Ovary (tissue), 9 donors: ENCODE data around the gene PALMD. TPM values are rescaled to one million over a fixed set of nuclear protein-coding genes. Genes with fewer than 3 reads are reported as not detected.

Experiments used
- DNase-seq, 5 donors: peaks; one replicate each; pipeline ENCODE4 v3.0.0-alpha.2; 2019 to 2020
- H3K27ac ChIP-seq, 2 donors: fragments of 200-600 bp; one replicate each; pipeline versions ENCODE4 v1.5.1 to v1.8.0; 2019 to 2022
- H3K27me3 ChIP-seq: fragments of 200-600 bp; one replicate; pipeline ENCODE4 v1.8.0; 2022
- H3K36me3 ChIP-seq: fragments of 200-600 bp; sonication (generic); one replicate; pipeline ENCODE4 v1.5.1; 2019
- H3K4me1 ChIP-seq: one replicate; pipeline ENCODE4 v1.8.1; 2013; ENCODE audit warnings: mild to moderate bottlenecking, moderate library complexity; ENCODE audit not compliant: insufficient read depth
- H3K4me3 ChIP-seq: fragments of 200-600 bp; sonication (generic); one replicate; pipeline ENCODE4 v1.5.1; 2017
- H3K9me3 ChIP-seq, 2 donors: fragments of 200-600 bp in 1 of 2; sonication (generic) in 1 of 2; one replicate each; pipeline versions ENCODE4 v1.5.1 to v1.8.1; 2013 to 2019; ENCODE audit warnings: mild to moderate bottlenecking in 1 of 2, moderate library complexity in 1 of 2
- CTCF ChIP-seq, 3 donors: fragments of 450-650 bp in 2 of 3; fragments of 200-600 bp in 1 of 3; IDR thresholded peaks; one replicate each; pipeline versions ENCODE4 v1.5.1 to v1.8.0; 2016 to 2022; ENCODE audit warnings: antibody characterized with exemption in 3 of 3, mild to moderate bottlenecking in 1 of 3
- EP300 ChIP-seq: sonication (generic); formaldehyde crosslinking; IDR thresholded peaks from one replicate; pipeline ENCODE4 v1.6.1; 2017; ENCODE audit warnings: antibody characterized with exemption
- POLR2A ChIP-seq: fragments of 450-650 bp; IDR thresholded peaks from one replicate; pipeline ENCODE4 v1.6.1; 2017; ENCODE audit warnings: antibody characterized with exemption, mild to moderate bottlenecking, moderate library complexity
- WGBS, 3 donors: extraction: QIAGEN DNeasy Blood & Tissue Kit in 1 of 3; methylation state at CpG; one replicate each; pipeline versions ENCODE4 v1.1.5 to v1.1.7; 2013 to 2017; 5-methylcytosine and 5-hydroxymethylcytosine counted together
- intact Hi-C, 4 donors: fragments of 100-400 bp; cut with DNase I; formaldehyde crosslinking; loops; one replicate each; pipeline versions ENCODE4 v1.11.0 to v1.15.1; 2022 to 2023
- polyA plus RNA-seq, 2 donors: library from polyadenylated mRNA; stranded (reverse); fragments of 200-250 nt in 1 of 2; fragments of 350-450 nt in 1 of 2; fragmentation: Illumina TruSeq in 1 of 2; extraction: RNeasy Lipid Tissue Mini Kit (QIAGEN cat#74804) in 1 of 2; gene quantifications; one replicate each; pipeline ENCODE4 v1.2.3, GENCODE V29; 2013 to 2014
- total RNA-seq, 7 donors: library from RNA; depleted of rRNA in 2 of 7; stranded (reverse); fragments of >200 nt in 2 of 7; fragmentation: NEBNext Ultra II Directional in 3 of 7; extraction: Animal tissue kit (Norgen Biotek cat#: 25700) in 3 of 7; gene quantifications; one replicate each; pipeline versions ENCODE4 v1.1.0 to v1.2.4, GENCODE V29; 2016 to 2023
- donor health status: DM: no; HTN: no; CAD: no; lungs with moderate emphysema.
- donor health status: DM: no; HTN: no; CAD: no.
- donor health status: Bipolar disorder and iron deficiency.
- donor health status: DM: yes; HTN: yes; CAD: no.
- donor health status: DM: no; HTN: no; CAD: no.
- donor health status: DM: yes; HTN: yes; CAD: no.

The PALMD gene
- total and polyA plus RNA-seq, 9 donors: 18.0 to 43.7 (median 30.2) TPM

GRCh38 chr1:99606306-99606705 is 39.6 kb upstream of the PALMD start:
- Histone ChIP-seq H3K4me1 (no peaks in the 10 kb centered on the region), H3K9me3 (no peaks in the 10 kb centered on the region), H3K27me3 (no peaks in the 10 kb centered on the region), H3K36me3 (no peaks in the 10 kb centered on the region), H3K4me3 (no peak overlapping the region), H3K27ac (no peak overlapping the region)
- DNase-seq: no peak
- intact Hi-C loops: no loop called here
- no peak for TF ChIP-seq CTCF (IDR thresholded peaks at IDR 0.05)
- TF ChIP-seq POLR2A: no peak
- TF ChIP-seq EP300: no peak
- WGBS, 3 donors: 93 to 95% (median 94%) methylated on average over 2 of the region's 2 CpGs

- no peak overlapping the region for H3K27ac ChIP-seq
- no peak for DNase-seq
- H3K4me1 ChIP-seq: no peaks in the 10 kb centered on the region
- no peaks in the 10 kb centered on the region for H3K27me3 ChIP-seq
- H3K9me3 ChIP-seq: no peaks in the 10 kb centered on the region
- H3K36me3 ChIP-seq: no peaks in the 10 kb centered on the region
- no peak overlapping the region for H3K4me3 ChIP-seq
- no peak for TF ChIP-seq POLR2A
- TF ChIP-seq EP300: no peak
- TF ChIP-seq CTCF (IDR thresholded peaks at IDR 0.05): no peak
- 97 to 98% (median 97%) methylated on average over 1 of the region's 1 CpG for WGBS, 3 donors
- intact Hi-C loops: no loop called here
These were observed 38.3 kb upstream of the PALMD start for GRCh38 chr1:99607590-99607989.

- no peaks in the 10 kb centered on the region for H3K9me3 ChIP-seq
- intact Hi-C loops: no loop called here
- H3K27me3 ChIP-seq: no peaks in the 10 kb centered on the region
- no peaks in the 10 kb centered on the region for H3K4me1 ChIP-seq
- no peak for DNase-seq
- WGBS, 3 donors: 90 to 96% (median 91%) methylated on average over 2 of the region's 2 CpGs
- TF ChIP-seq POLR2A: no peak
- no peak for TF ChIP-seq EP300
- no peak for TF ChIP-seq CTCF (IDR thresholded peaks at IDR 0.05)
- no peaks in the 10 kb centered on the region for H3K36me3 ChIP-seq
- H3K27ac ChIP-seq: no peak overlapping the region
- no peak overlapping the region for H3K4me3 ChIP-seq
These were observed 37.9 kb upstream of the PALMD start for GRCh38 chr1:99608058-99608457.

GRCh38 chr1:99613716-99614115 is 32.2 kb upstream of the PALMD start:
- Histone ChIP-seq H3K27me3 (no peaks in the 10 kb centered on the region), H3K27ac (no peak overlapping the region), H3K9me3 (no peaks in the 10 kb centered on the region), H3K36me3 (no peaks in the 10 kb centered on the region), H3K4me1 (no peaks in the 10 kb centered on the region), H3K4me3 (no peak overlapping the region)
- TF ChIP-seq EP300: no peak
- TF ChIP-seq CTCF (IDR thresholded peaks at IDR 0.05): no peak
- no peak for TF ChIP-seq POLR2A
- 81 to 83% (median 81%) methylated on average over 2 of the region's 2 CpGs for WGBS, 3 donors
- intact Hi-C loops: no loop called here
- DNase-seq: no peak

- Histone ChIP-seq H3K9me3 (no peaks in the 10 kb centered on the region), H3K36me3 (no peaks in the 10 kb centered on the region), H3K27ac (no peak overlapping the region), H3K4me3 (no peak overlapping the region), H3K27me3 (no peaks in the 10 kb centered on the region), H3K4me1 (no peaks in the 10 kb centered on the region)
- no peak for DNase-seq
- intact Hi-C loops: no loop called here
- TF ChIP-seq EP300: no peak
- no peak for TF ChIP-seq POLR2A
- no peak for TF ChIP-seq CTCF (IDR thresholded peaks at IDR 0.05)
These were observed 31.2 kb upstream of the PALMD start for GRCh38 chr1:99614728-99615127.
